Measurements from ENCODE around the gene SLC5A10. TPM values are rescaled to one million over a fixed set of nuclear protein-coding genes. Genes with fewer than 3 reads are reported as not detected.
"Not testable (repeated sequence)": the region's sequence is repeated elsewhere in the genome, so short reads cannot be mapped to it uniquely, and the experiment has no call there.

The SLC5A10 gene
- total RNA-seq, 1 donor from 2014 or later = 0.14 TPM

- Histone ChIP-seq H2AFZ (ENCODE audit: low read depth, low read length) (no peak overlapping the region), H3K9ac (ENCODE audit: low read length) (no peak overlapping the region), H3K4me2 (ENCODE audit: low read length) (no peak overlapping the region), H3K27me3 (ENCODE audit: insufficient read depth, low read length) (peaks cover 9% of the 10 kb centered on the region), H3K79me2 (ENCODE audit: insufficient read depth, low read length) (no peaks in the 10 kb centered on the region), H3K27ac (ENCODE audit: low read depth, low read length) (no peak overlapping the region), H3K9me3 (ENCODE audit: insufficient read depth, low read depth, low read length) (no peaks in the 10 kb centered on the region), H3K36me3 (ENCODE audit: insufficient read depth, low read length) (no peaks in the 10 kb centered on the region), H3K4me3 (ENCODE audit: insufficient read depth, low read depth, low read length) (no peak overlapping the region), H3K4me1 (ENCODE audit: insufficient read depth, low read length) (no peaks in the 10 kb centered on the region), H4K20me1 (ENCODE audit: insufficient read depth, low read length) (no peaks in the 10 kb centered on the region)
- Mint-ChIP-seq H3K4me1 (ENCODE audit: low read depth, unreplicated experiment) (no peaks in the 10 kb centered on the region), H3K27me3 (ENCODE audit: low read depth, unreplicated experiment) (peaks cover 19% of the 10 kb centered on the region), H3K36me3 (ENCODE audit: low read depth, unreplicated experiment) (no peaks in the 10 kb centered on the region), H3K4me3 (ENCODE audit: unreplicated experiment) (no peak overlapping the region), H3K9me3 (ENCODE audit: unreplicated experiment) (no peaks in the 10 kb centered on the region), H3K27ac (ENCODE audit: unreplicated experiment) (no peak overlapping the region)
- TF ChIP-seq, protein P1, sequence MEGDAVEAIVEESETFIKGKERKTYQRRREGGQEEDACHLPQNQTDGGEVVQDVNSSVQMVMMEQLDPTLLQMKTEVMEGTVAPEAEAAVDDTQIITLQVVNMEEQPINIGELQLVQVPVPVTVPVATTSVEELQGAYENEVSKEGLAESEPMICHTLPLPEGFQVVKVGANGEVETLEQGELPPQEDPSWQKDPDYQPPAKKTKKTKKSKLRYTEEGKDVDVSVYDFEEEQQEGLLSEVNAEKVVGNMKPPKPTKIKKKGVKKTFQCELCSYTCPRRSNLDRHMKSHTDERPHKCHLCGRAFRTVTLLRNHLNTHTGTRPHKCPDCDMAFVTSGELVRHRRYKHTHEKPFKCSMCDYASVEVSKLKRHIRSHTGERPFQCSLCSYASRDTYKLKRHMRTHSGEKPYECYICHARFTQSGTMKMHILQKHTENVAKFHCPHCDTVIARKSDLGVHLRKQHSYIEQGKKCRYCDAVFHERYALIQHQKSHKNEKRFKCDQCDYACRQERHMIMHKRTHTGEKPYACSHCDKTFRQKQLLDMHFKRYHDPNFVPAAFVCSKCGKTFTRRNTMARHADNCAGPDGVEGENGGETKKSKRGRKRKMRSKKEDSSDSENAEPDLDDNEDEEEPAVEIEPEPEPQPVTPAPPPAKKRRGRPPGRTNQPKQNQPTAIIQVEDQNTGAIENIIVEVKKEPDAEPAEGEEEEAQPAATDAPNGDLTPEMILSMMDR (IDR thresholded peaks at IDR 0.05; ENCODE audit: insufficient read depth, low read depth, low read length) = no peak
- no peak for FAIRE-seq
- DNase-seq (ENCODE audit: low read depth) = no peak
Observed at GRCh38 chr17:18953231-18953728, 1.3 kb downstream of the SLC5A10 start.

DNA sequence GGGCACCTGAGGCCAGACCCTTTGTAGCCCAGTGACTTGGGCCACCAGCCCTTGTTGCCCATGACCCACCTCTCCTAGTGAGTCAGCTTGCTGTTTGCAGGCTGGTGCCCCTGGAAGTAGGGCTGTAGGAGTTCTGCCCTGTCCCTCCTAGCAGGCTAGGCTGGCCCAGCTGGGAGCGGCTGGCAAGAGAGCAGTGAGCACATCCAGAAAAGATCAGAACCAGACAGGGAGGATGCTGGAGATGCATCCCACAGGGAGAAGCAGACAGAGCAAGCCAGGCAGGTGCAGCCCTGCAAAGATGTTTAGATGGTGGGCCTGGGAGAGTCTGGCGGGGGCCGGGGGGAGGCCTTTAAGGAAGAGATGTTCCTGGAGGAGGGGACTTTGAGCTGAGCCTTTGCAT lies 2.4 kb downstream of the SLC5A10 start:
- TF ChIP-seq EZH2 (IDR thresholded peaks at IDR 0.05; ENCODE audit: insufficient read depth, low read length) = no peak
- TF ChIP-seq, protein P1 (IDR thresholded peaks at IDR 0.05; ENCODE audit: insufficient read depth, low read depth, low read length) = no peak
- H3K4me1 Mint-ChIP-seq (ENCODE audit: low read depth, unreplicated experiment) = no peaks in the 10 kb centered on the region
- FAIRE-seq = no peak
- H3K4me3 Mint-ChIP-seq (ENCODE audit: unreplicated experiment) = no peak overlapping the region
- no peaks in the 10 kb centered on the region for H3K36me3 ChIP-seq (ENCODE audit: insufficient read depth, low read length)
- H3K9ac ChIP-seq (ENCODE audit: low read length) = no peak overlapping the region
- H3K27me3 Mint-ChIP-seq (ENCODE audit: low read depth, unreplicated experiment) = peaks cover 19% of the 10 kb centered on the region
- no peaks in the 10 kb centered on the region for H3K36me3 Mint-ChIP-seq (ENCODE audit: low read depth, unreplicated experiment)
- H3K27ac Mint-ChIP-seq (ENCODE audit: unreplicated experiment) = peak overlapping the region; percentile 5
- no peaks in the 10 kb centered on the region for H4K20me1 ChIP-seq (ENCODE audit: insufficient read depth, low read length)
- H3K4me3 ChIP-seq (ENCODE audit: insufficient read depth, low read depth, low read length) = no peak overlapping the region
- H3K27ac ChIP-seq (ENCODE audit: low read depth, low read length) = no peak overlapping the region
- no peaks in the 10 kb centered on the region for H3K9me3 ChIP-seq (ENCODE audit: insufficient read depth, low read depth, low read length)
- peaks cover 2% of the 10 kb centered on the region for H3K4me1 ChIP-seq (ENCODE audit: insufficient read depth, low read length)
- H2AFZ ChIP-seq (ENCODE audit: low read depth, low read length) = no peak overlapping the region
- no peak for DNase-seq (ENCODE audit: low read depth)
- H3K79me2 ChIP-seq (ENCODE audit: insufficient read depth, low read length) = no peaks in the 10 kb centered on the region
- H3K27me3 ChIP-seq (ENCODE audit: insufficient read depth, low read length) = peaks cover 8% of the 10 kb centered on the region
- H3K4me2 ChIP-seq (ENCODE audit: low read length) = no peak overlapping the region
- H3K9me3 Mint-ChIP-seq (ENCODE audit: unreplicated experiment) = no peaks in the 10 kb centered on the region

DNA sequence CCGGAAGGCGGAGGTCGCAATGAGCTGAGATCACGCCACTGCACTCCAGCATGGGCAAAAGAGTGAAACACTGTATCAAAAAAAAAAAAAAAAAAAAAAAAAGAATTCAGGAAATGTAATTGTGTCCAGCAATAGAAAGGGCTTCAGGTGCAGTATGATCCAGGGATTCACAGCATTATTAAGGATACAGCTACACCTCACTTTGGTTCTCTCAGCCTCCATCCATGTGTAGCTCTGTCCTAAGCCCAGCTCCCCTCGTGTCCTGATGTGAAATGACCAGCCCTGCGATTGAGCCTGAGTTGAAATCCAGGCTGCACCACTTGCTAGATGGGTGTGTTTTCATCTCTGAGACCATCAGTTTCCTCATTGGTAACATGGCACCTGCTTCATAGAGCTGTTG lies 3.0 kb downstream of the SLC5A10 start:
- H3K27ac ChIP-seq (ENCODE audit: low read depth, low read length) = no peak overlapping the region
- Mint-ChIP-seq H3K27me3 (ENCODE audit: low read depth, unreplicated experiment) (peaks cover 16% of the 10 kb centered on the region), H3K36me3 (ENCODE audit: low read depth, unreplicated experiment) (no peaks in the 10 kb centered on the region), H3K27ac (ENCODE audit: unreplicated experiment) (no peak overlapping the region), H3K4me1 (ENCODE audit: low read depth, unreplicated experiment) (no peaks in the 10 kb centered on the region), H3K4me3 (ENCODE audit: unreplicated experiment) (no peak overlapping the region), H3K9me3 (ENCODE audit: unreplicated experiment) (no peaks in the 10 kb centered on the region)
- no peak overlapping the region for H3K4me3 ChIP-seq (ENCODE audit: insufficient read depth, low read depth, low read length)
- FAIRE-seq (no peak), DNase-seq (ENCODE audit: low read depth) (no peak)
- H3K9me3 ChIP-seq (ENCODE audit: insufficient read depth, low read depth, low read length) = no peaks in the 10 kb centered on the region
- no peak overlapping the region for H3K9ac ChIP-seq (ENCODE audit: low read length)
- no peaks in the 10 kb centered on the region for H3K79me2 ChIP-seq (ENCODE audit: insufficient read depth, low read length)
- peaks cover 4% of the 10 kb centered on the region for H3K4me1 ChIP-seq (ENCODE audit: insufficient read depth, low read length)
- TF ChIP-seq EZH2 (IDR thresholded peaks at IDR 0.05; ENCODE audit: insufficient read depth, low read length) = no peak
- TF ChIP-seq, protein P1 (IDR thresholded peaks at IDR 0.05; ENCODE audit: insufficient read depth, low read depth, low read length) = no peak
- H2AFZ ChIP-seq (ENCODE audit: low read depth, low read length) = no peak overlapping the region
- no peak overlapping the region for H3K4me2 ChIP-seq (ENCODE audit: low read length)
- H3K27me3 ChIP-seq (ENCODE audit: insufficient read depth, low read length) = peaks cover 4% of the 10 kb centered on the region
- no peaks in the 10 kb centered on the region for H3K36me3 ChIP-seq (ENCODE audit: insufficient read depth, low read length)
- no peaks in the 10 kb centered on the region for H4K20me1 ChIP-seq (ENCODE audit: insufficient read depth, low read length)

GRCh38 chr17:18956021-18956420 lies 4.1 kb downstream of the SLC5A10 start:
- H3K27ac Mint-ChIP-seq (ENCODE audit: unreplicated experiment); H3K36me3 Mint-ChIP-seq (ENCODE audit: low read depth, unreplicated experiment); H3K4me1 ChIP-seq (ENCODE audit: insufficient read depth, low read length); H3K9ac ChIP-seq (ENCODE audit: low read length); FAIRE-seq; H3K4me3 Mint-ChIP-seq (ENCODE audit: unreplicated experiment); H2AFZ ChIP-seq (ENCODE audit: low read depth, low read length); H3K9me3 ChIP-seq (ENCODE audit: insufficient read depth, low read depth, low read length); H3K4me1 Mint-ChIP-seq (ENCODE audit: low read depth, unreplicated experiment); H3K79me2 ChIP-seq (ENCODE audit: insufficient read depth, low read length); H3K36me3 ChIP-seq (ENCODE audit: insufficient read depth, low read length); DNase-seq (ENCODE audit: low read depth); H3K4me3 ChIP-seq (ENCODE audit: insufficient read depth, low read depth, low read length); H3K9me3 Mint-ChIP-seq (ENCODE audit: unreplicated experiment); H3K4me2 ChIP-seq (ENCODE audit: low read length); H3K27ac ChIP-seq (ENCODE audit: low read depth, low read length); H4K20me1 ChIP-seq (ENCODE audit: insufficient read depth, low read length); H3K27me3 ChIP-seq (ENCODE audit: insufficient read depth, low read length): not testable (repeated sequence)
- H3K27me3 Mint-ChIP-seq (ENCODE audit: low read depth, unreplicated experiment) = peaks cover 19% of the 10 kb centered on the region
